ENCODE data around the gene KPNA6.

KPNA6 gene

GRCh38 chr1:32071758-32072621 lies 35.9 kb upstream of the KPNA6 start:
- Histone ChIP-seq H4K20me1 (ENCODE audit: insufficient read depth, low read length) (peaks cover 20% of the 10 kb centered on the region), H3K27ac (ENCODE audit: low read length) (peak overlapping the region; percentile 86), H2AFZ (ENCODE audit: low read depth, low read length) (peak overlapping the region; percentile 80), H3K36me3 (ENCODE audit: insufficient read depth, low read length) (peaks cover 29% of the 10 kb centered on the region), H3K4me1 (ENCODE audit: insufficient read depth, low read length) (peaks cover 33% of the 10 kb centered on the region), H3K4me3 (ENCODE audit: low read depth in 1 of 2, low read length in 2 of 2) (peak overlapping the region; percentile 36 to 71), H3K4me2 (ENCODE audit: insufficient read depth, low read length) (peak overlapping the region; percentile 74), H3K27me3 (ENCODE audit: insufficient read depth, low read length, poor library complexity) (no peaks in the 10 kb centered on the region), H3K9ac (ENCODE audit: low read depth, low read length) (peak overlapping the region; percentile 68), H3K79me2 (ENCODE audit: insufficient read depth, low read length) (peaks cover 35% of the 10 kb centered on the region), H3K9me3 (ENCODE audit: insufficient read depth, low read length, severe bottlenecking) (no peaks in the 10 kb centered on the region)
- DNase-seq (no peak), ATAC-seq (ENCODE audit: insufficient read depth, low read depth) (no peak)
- no peak for TF ChIP-seq EZH2 (IDR thresholded peaks at IDR 0.05; ENCODE audit: borderline replicate concordance, low read depth, low read length, severe bottlenecking)
- peak; percentile 3 for TF ChIP-seq CTCF (IDR thresholded peaks at IDR 0.05; ENCODE audit: borderline replicate concordance, extremely low read depth, low read length, poor library complexity, severe bottlenecking)

- Histone ChIP-seq H3K79me2 (ENCODE audit: insufficient read depth, low read length) (peaks cover 40% of the 10 kb centered on the region), H3K27me3 (ENCODE audit: insufficient read depth, low read length, poor library complexity) (no peaks in the 10 kb centered on the region), H2AFZ (ENCODE audit: low read depth, low read length) (peak within 1 kb of the TSS; percentile 80), H3K9ac (ENCODE audit: low read depth, low read length) (peak within 1 kb of the TSS; percentile 68), H3K27ac (ENCODE audit: low read length) (peak within 1 kb of the TSS; percentile 91), H3K36me3 (ENCODE audit: insufficient read depth, low read length) (peaks cover 37% of the 10 kb centered on the region), H3K4me2 (ENCODE audit: insufficient read depth, low read length) (peak within 1 kb of the TSS; percentile 89), H3K4me3 (ENCODE audit: low read depth in 1 of 2, low read length in 2 of 2) (peak within 1 kb of the TSS; percentile 36 to 71), H4K20me1 (ENCODE audit: insufficient read depth, low read length) (peaks cover 20% of the 10 kb centered on the region), H3K9me3 (ENCODE audit: insufficient read depth, low read length, severe bottlenecking) (no peaks in the 10 kb centered on the region), H3K4me1 (ENCODE audit: insufficient read depth, low read length) (peaks cover 33% of the 10 kb centered on the region)
- TF ChIP-seq EZH2 (IDR thresholded peaks at IDR 0.05; ENCODE audit: borderline replicate concordance, low read depth, low read length, severe bottlenecking) (no peak), CTCF (IDR thresholded peaks at IDR 0.05; ENCODE audit: borderline replicate concordance, extremely low read depth, low read length, poor library complexity, severe bottlenecking) (no peak)
- ATAC-seq (ENCODE audit: insufficient read depth, low read depth) (peak; percentile 87), DNase-seq (peak; percentile 98)
These were observed 35.1 kb upstream of the KPNA6 start, which contains the start of gene TMEM39B for GRCh38 chr1:32072622-32073298. Gene TMEM39B (plus strand): TSS chr1:32072939. CDS start chr1:32073048, 109 bp downstream.

GRCh38 chr1:32073299-32074229 lies 34.3 kb upstream of the KPNA6 start:
- H3K4me2 ChIP-seq (ENCODE audit: insufficient read depth, low read length), result peak overlapping the region; percentile 89
- H3K4me1 ChIP-seq (ENCODE audit: insufficient read depth, low read length), result peaks cover 33% of the 10 kb centered on the region
- peak; percentile 74 for TF ChIP-seq CTCF (IDR thresholded peaks at IDR 0.05; ENCODE audit: borderline replicate concordance, extremely low read depth, low read length, poor library complexity, severe bottlenecking)
- no peak for TF ChIP-seq EZH2 (IDR thresholded peaks at IDR 0.05; ENCODE audit: borderline replicate concordance, low read depth, low read length, severe bottlenecking)
- H2AFZ ChIP-seq (ENCODE audit: low read depth, low read length), result peak overlapping the region; percentile 55
- H4K20me1 ChIP-seq (ENCODE audit: insufficient read depth, low read length), result peaks cover 20% of the 10 kb centered on the region
- peaks cover 42% of the 10 kb centered on the region for H3K79me2 ChIP-seq (ENCODE audit: insufficient read depth, low read length)
- peak overlapping the region; percentile 36 to 71; a peak in 3 of 4 replicates for H3K4me3 ChIP-seq (ENCODE audit: low read depth in 1 of 2, low read length in 2 of 2)
- peak overlapping the region; percentile 91 for H3K27ac ChIP-seq (ENCODE audit: low read length)
- ATAC-seq (ENCODE audit: insufficient read depth, low read depth), result peak; percentile 64
- peak overlapping the region; percentile 68 for H3K9ac ChIP-seq (ENCODE audit: low read depth, low read length)
- DNase-seq, result peak; percentile 97
- peaks cover 45% of the 10 kb centered on the region for H3K36me3 ChIP-seq (ENCODE audit: insufficient read depth, low read length)
- no peaks in the 10 kb centered on the region for H3K27me3 ChIP-seq (ENCODE audit: insufficient read depth, low read length, poor library complexity)
- H3K9me3 ChIP-seq (ENCODE audit: insufficient read depth, low read length, severe bottlenecking), result no peaks in the 10 kb centered on the region
